Measurements from ENCODE around the gene PACSIN3. TPM values are rescaled to one million over a fixed set of nuclear protein-coding genes. Genes with fewer than 3 reads are reported as not detected.
A peak's percentile ranks its signal among the peaks of the same experiment; 100 is the strongest.

Gene PACSIN3
- total and polyA plus RNA-seq, 2 of the 13 experiments (the other 11 are each of a cell fraction or from before 2014, with no cell fraction given) = 47.9 to 93.3 TPM

- DNase-seq (ENCODE audit: low spot score) (peak; percentile 86), FAIRE-seq (peak; percentile 53), ATAC-seq (peak; percentile 90)
- WGBS (ENCODE audit: low lambda C conversion rate) = 17% methylated on average over 17 of the region's 20 CpGs
- Histone ChIP-seq H3K9me3 (ENCODE audit: low read length) (0 out of 2 replicates have a peak, but pooled peaks cover 6% of the 10 kb centered on the region), H3K36me3 (replicated peaks in 1 of 2; ENCODE audit: control insufficient read depth in 1 of 2, insufficient read depth in 2 of 2, low read length in 2 of 2) (peaks cover 0 to 9% of the 10 kb centered on the region in 2 experiments; a peak in 1 of 5 replicates), H3K27me3 (ENCODE audit: control insufficient read depth in 1 of 2, insufficient read depth in 2 of 2, low read length in 2 of 2) (no peaks in the 10 kb centered on the region; a peak in 1 of 5 replicates), H3K4me3 (replicated peaks in 1 of 3; ENCODE audit: insufficient read depth in 1 of 3, low read depth in 2 of 3, low read length in 3 of 3) (peak overlapping the region; percentile 70 to 86 (median 79)), H3K27ac (ENCODE audit: extremely low read length, insufficient read depth, low read length) (peak overlapping the region; percentile 73), H2AFZ (ENCODE audit: low read length) (peak overlapping the region; percentile 23), H3K9ac (ENCODE audit: insufficient read depth, low read depth, low read length) (peak overlapping the region; percentile 55), H3K4me2 (ENCODE audit: low read depth, low read length) (peak overlapping the region; percentile 78), H3K4me1 (ENCODE audit: insufficient read depth, low read length) (peaks cover 57% of the 10 kb centered on the region), H4K20me1 (ENCODE audit: insufficient read depth, low read length) (peaks cover 19% of the 10 kb centered on the region), H3K79me2 (ENCODE audit: insufficient read depth, low read length) (peaks cover 36% of the 10 kb centered on the region)
- BruUV-seq (replicated peaks) = TSS peak; percentile 74
- intact Hi-C loops (cut with micrococcal nuclease; ENCODE audit: unreplicated experiment) = loop anchor here (2.0 kb wide), 1 partner anchor 25 kb away; no protein-coding TSS in a partner anchor
- ChIA-PET CTCF (ENCODE audit: low intra/inter-chr PET ratio, low total read pairs) (no interaction called here), POLR2A (interaction anchor here (0.9 to 4.6 kb wide), 17 partner anchors 8 to 213 kb away, joined by 3 to 247 read pairs (median 18); partner anchors contain the start of genes ACP2, ARFGAP2, NR1H3 and PACSIN3)
- in situ Hi-C loops (cut with HindIII; ENCODE audit: extremely low pct_ligation_motif_present, low pct_unique_long_range_greater_than_20kb) = no loop called here
- TF ChIP-seq CEBPG (CRISPR knock-in tag; IDR thresholded peaks at IDR 0.05) (peak; percentile 65), BCL6 (CRISPR knock-in tag; IDR thresholded peaks at IDR 0.05) (peak; percentile 71), ELF4 (CRISPR knock-in tag; IDR thresholded peaks at IDR 0.05; ENCODE audit: borderline replicate concordance) (no peak), SOX13 (IDR thresholded peaks at IDR 0.05) (no peak), SOX13 (CRISPR knock-in tag; conservative IDR thresholded peaks at IDR 0.05 in 1 of 2, IDR thresholded peaks at IDR 0.05 in 1 of 2) (peak in 1 of 2 experiments; percentile 15; a peak in 1 of 4 replicates), TFDP1 (CRISPR knock-in tag; IDR thresholded peaks at IDR 0.05; ENCODE audit: borderline replicate concordance) (peak; percentile 63; the same call in 1 of the 2 replicates), CREM (IDR thresholded peaks at IDR 0.05) (peak; percentile 36; the same call in 1 of the 2 replicates), CREM (CRISPR knock-in tag; IDR thresholded peaks at IDR 0.05) (no peak), ZNF331 (CRISPR knock-in tag; IDR thresholded peaks at IDR 0.05) (0 out of 2 replicates have a peak, but pooled peaks have one; percentile 29), RARA (CRISPR knock-in tag; IDR thresholded peaks at IDR 0.05) (peak; percentile 47), MTA1 (CRISPR knock-in tag; IDR thresholded peaks at IDR 0.05; ENCODE audit: borderline replicate concordance) (peak; percentile 75; the same call in 1 of the 2 replicates), AHR (CRISPR knock-in tag; IDR thresholded peaks at IDR 0.05) (0 out of 2 replicates have a peak, but pooled peaks have one; percentile 31), NFYC (CRISPR knock-in tag; IDR thresholded peaks at IDR 0.05) (peak; percentile 70), POLR2G (IDR thresholded peaks at IDR 0.05; ENCODE audit: low read depth, low read length) (peak; percentile 73), FOSL2 (CRISPR knock-in tag; IDR thresholded peaks at IDR 0.05) (peak; percentile 20; the same call in 1 of the 2 replicates), SOX5 (CRISPR knock-in tag; IDR thresholded peaks at IDR 0.05; ENCODE audit: borderline replicate concordance) (peak; percentile 17; the same call in 1 of the 2 replicates), NFYB (CRISPR knock-in tag; IDR thresholded peaks at IDR 0.05) (peak; percentile 72), SSRP1 (CRISPR knock-in tag; IDR thresholded peaks at IDR 0.05) (0 out of 2 replicates have a peak, but pooled peaks have one; percentile 25), GABPA (IDR thresholded peaks at IDR 0.05; ENCODE audit: low read depth, low read length) (no peak), GABPA (CRISPR knock-in tag; IDR thresholded peaks at IDR 0.05; ENCODE audit: low read depth) (0 out of 2 replicates have a peak, but pooled peaks have one; percentile 14), DNMT3B (CRISPR knock-in tag; conservative IDR thresholded peaks at IDR 0.05) (0 out of 2 replicates have a peak, but pooled peaks have one; percentile 15), ZNF468 (CRISPR knock-in tag; IDR thresholded peaks at IDR 0.05) (no peak), ZNF672 (CRISPR knock-in tag; IDR thresholded peaks at IDR 0.05) (no peak), HDAC2 (CRISPR knock-in tag; IDR thresholded peaks at IDR 0.05) (0 out of 2 replicates have a peak, but pooled peaks have one; percentile 9), POLR2AphosphoS5 (IDR thresholded peaks at IDR 0.05; ENCODE audit: low read depth, low read length) (peak; percentile 64)
- TF ChIP-seq, protein P1, sequence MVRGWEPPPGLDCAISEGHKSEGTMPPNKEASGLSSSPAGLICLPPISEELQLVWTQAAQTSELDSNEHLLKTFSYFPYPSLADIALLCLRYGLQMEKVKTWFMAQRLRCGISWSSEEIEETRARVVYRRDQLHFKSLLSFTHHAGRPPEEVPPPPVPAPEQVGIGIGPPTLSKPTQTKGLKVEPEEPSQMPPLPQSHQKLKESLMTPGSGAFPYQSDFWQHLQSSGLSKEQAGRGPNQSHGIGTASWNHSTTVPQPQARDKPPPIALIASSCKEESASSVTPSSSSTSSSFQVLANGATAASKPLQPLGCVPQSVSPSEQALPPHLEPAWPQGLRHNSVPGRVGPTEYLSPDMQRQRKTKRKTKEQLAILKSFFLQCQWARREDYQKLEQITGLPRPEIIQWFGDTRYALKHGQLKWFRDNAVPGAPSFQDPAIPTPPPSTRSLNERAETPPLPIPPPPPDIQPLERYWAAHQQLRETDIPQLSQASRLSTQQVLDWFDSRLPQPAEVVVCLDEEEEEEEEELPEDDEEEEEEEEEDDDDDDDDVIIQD (CRISPR knock-in tag; IDR thresholded peaks at IDR 0.05; ENCODE audit: low read depth) = peak; percentile 15; the same call in 1 of the 2 replicates
These were observed 27.8 kb upstream of the PACSIN3 start for GRCh38 chr11:47213950-47214565.
